Smooth muscle cell (in vitro differentiated cells): ENCODE data around the gene HIC2. TPM values are rescaled to one million over a fixed set of nuclear protein-coding genes. Genes with fewer than 3 reads are reported as not detected.
"Not testable (repeated sequence)": the region's sequence is repeated elsewhere in the genome, so short reads cannot be mapped to it uniquely, and the experiment has no call there.

Experiments used
- DNase-seq: peaks from one replicate; lab custom pipeline; 2025; ENCODE audit not compliant: unreplicated experiment; lab: John Stamatoyannopoulos, UW
- H2AFZ ChIP-seq: fragments of 200-600 bp; sonication (generic); 2 replicates; pipeline ENCODE4 v1.6.0; 2016; ENCODE audit warnings: antibody characterized with exemption, low read depth, mild to moderate bottlenecking
- H3F3A ChIP-seq: fragments of 200-600 bp; sonication (generic); 2 replicates; pipeline ENCODE4 v1.6.0; 2017; ENCODE audit warnings: antibody characterized with exemption, low read depth
- H3K27ac ChIP-seq: fragments of 200-600 bp; sonication (generic); 2 replicates; pipeline ENCODE4 v1.5.1; 2016; ENCODE audit warnings: low read depth, mild to moderate bottlenecking
- H3K27me3 ChIP-seq: fragments of 200-600 bp; sonication (generic); 2 replicates; pipeline ENCODE4 v1.6.1; 2016; ENCODE audit warnings: low read depth, mild to moderate bottlenecking
- H3K36me3 ChIP-seq: fragments of 200-600 bp; sonication (generic); 2 replicates; pipeline ENCODE4 v1.5.1; 2016; ENCODE audit warnings: low read depth
- H3K4me1 ChIP-seq: fragments of 200-600 bp; sonication (generic); 2 replicates; pipeline ENCODE4 v1.5.1; 2016; ENCODE audit warnings: low read depth
- H3K4me2 ChIP-seq: fragments of 200-600 bp; sonication (generic); 2 replicates; pipeline ENCODE4 v1.6.0; 2016; ENCODE audit warnings: mild to moderate bottlenecking
- H3K4me3 ChIP-seq: fragments of 200-600 bp; sonication (generic); 2 replicates; pipeline ENCODE4 v1.5.1; 2016; ENCODE audit warnings: mild to moderate bottlenecking
- H3K79me2 ChIP-seq: fragments of 200-600 bp; sonication (generic); 2 replicates; pipeline ENCODE4 v1.6.0; 2016; ENCODE audit warnings: low read depth, mild to moderate bottlenecking
- H3K9ac ChIP-seq: fragments of 200-600 bp; sonication (generic); 2 replicates; pipeline ENCODE4 v1.6.0; 2016; ENCODE audit warnings: low read depth
- H3K9me3 ChIP-seq: fragments of 200-600 bp; sonication (generic); replicated peaks from 2 replicates; pipeline ENCODE4 v1.5.1; 2016; ENCODE audit warnings: low read depth
- H4K20me1 ChIP-seq: fragments of 200-600 bp; sonication (generic); 2 replicates; pipeline ENCODE4 v1.6.0; 2016; ENCODE audit warnings: low read depth
- WGBS: methylation state at CpG from one replicate; pipeline ENCODE4 v1.1.7; 2016; ENCODE audit warnings: low lambda C conversion rate; 5-methylcytosine and 5-hydroxymethylcytosine counted together
- polyA plus RNA-seq: library from polyadenylated mRNA; unstranded; fragments of >200 nt; fragmentation: Nextera tagmentation; extraction: Ambion mirVana; gene quantifications from 2 replicates; pipeline ENCODE4 v1.2.1, GENCODE V29; 2016
- total RNA-seq: library from RNA; depleted of rRNA; stranded (reverse); fragments of >200 nt; gene quantifications from 2 replicates; pipeline ENCODE4 v1.2.3, GENCODE V29; 2014

The HIC2 gene
- total and polyA plus RNA-seq, 2 experiments from 2014 or later: 4.8 to 8.5 TPM

DNA sequence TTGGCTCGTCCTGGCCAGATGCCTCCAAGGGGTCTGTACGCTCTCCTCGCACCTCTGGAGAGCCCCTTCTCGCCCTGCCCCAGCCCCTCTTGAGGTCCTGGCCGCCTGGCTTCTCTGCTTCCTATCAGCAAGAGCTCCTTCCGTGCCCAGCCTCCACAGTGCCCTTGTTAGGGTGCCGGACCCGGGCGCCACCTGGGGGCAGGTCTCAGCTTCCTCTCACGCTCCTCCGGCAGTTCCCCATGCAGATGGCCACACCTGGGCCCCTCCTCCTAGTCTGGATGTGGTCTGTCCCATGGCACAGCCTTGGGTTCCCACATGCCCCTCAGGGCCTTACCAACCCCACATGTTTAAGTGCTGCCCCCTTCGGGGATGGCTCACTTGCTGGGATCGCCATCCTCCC, 56.5 kb downstream of the HIC2 start:
- H3F3A ChIP-seq, H2AFZ ChIP-seq, H3K4me2 ChIP-seq, H3K9me3 ChIP-seq, H3K27me3 ChIP-seq, H3K27ac ChIP-seq, H4K20me1 ChIP-seq, H3K4me1 ChIP-seq, H3K36me3 ChIP-seq, H3K79me2 ChIP-seq, H3K9ac ChIP-seq, H3K4me3 ChIP-seq, DNase-seq: not testable (repeated sequence)
- WGBS: no CpG with 5 or more reads among the region's 13 CpGs

DNA sequence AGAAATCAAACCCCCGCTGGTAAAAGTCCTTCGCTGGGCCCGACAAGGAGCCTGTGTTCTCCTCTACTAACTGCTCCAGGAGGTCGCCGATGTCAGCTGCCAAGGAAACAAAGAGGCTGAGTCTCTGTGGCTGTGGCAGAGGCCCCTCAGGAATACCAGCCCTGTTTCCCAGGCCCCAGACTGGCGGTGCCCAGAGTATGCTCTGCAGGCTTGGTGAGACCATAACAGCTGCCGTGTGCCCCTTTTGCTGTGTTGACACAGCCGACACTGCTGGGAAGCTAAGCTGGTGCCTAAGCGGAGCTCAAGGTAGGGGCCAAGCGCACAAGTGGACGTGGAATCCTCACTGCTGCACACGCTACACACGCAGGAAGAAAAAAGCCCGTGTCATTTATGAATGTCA, 66.9 kb downstream of the HIC2 start:
- H2AFZ ChIP-seq, H3K79me2 ChIP-seq, H3K27me3 ChIP-seq, H3K27ac ChIP-seq, H3K4me1 ChIP-seq, H3F3A ChIP-seq, DNase-seq, H3K4me3 ChIP-seq, H4K20me1 ChIP-seq, H3K9me3 ChIP-seq, H3K36me3 ChIP-seq, H3K4me2 ChIP-seq, H3K9ac ChIP-seq: not testable (repeated sequence)
- 94% methylated on average over 14 of the region's 14 CpGs for WGBS

DNA sequence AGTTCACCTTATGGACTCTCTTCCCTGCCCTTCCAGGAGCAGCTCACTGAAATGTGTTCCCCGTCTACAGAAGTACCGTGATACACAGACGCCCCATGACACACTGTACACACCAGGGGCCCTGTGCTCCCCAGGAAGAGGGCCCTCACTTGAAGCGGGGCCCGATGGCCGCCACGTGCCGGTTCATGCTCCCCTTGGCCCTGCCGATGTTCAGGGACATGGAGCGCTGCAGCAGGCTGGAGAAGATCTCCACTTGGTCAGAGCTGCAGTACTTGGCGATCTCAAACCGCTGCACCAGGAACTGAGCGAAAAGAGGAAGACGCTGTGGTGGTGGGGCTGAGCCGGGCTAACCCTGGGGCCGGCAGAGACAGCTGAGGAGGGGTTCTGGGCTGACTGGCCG, 70.6 kb downstream of the HIC2 start:
- not testable (repeated sequence) for H3K27me3 ChIP-seq, H4K20me1 ChIP-seq, H3K9ac ChIP-seq, H3K4me2 ChIP-seq, H3K4me3 ChIP-seq, H3K4me1 ChIP-seq, H3F3A ChIP-seq, DNase-seq, H3K9me3 ChIP-seq, H3K36me3 ChIP-seq, H2AFZ ChIP-seq, H3K79me2 ChIP-seq, H3K27ac ChIP-seq
- 98% methylated on average over 10 of the region's 17 CpGs for WGBS

DNA sequence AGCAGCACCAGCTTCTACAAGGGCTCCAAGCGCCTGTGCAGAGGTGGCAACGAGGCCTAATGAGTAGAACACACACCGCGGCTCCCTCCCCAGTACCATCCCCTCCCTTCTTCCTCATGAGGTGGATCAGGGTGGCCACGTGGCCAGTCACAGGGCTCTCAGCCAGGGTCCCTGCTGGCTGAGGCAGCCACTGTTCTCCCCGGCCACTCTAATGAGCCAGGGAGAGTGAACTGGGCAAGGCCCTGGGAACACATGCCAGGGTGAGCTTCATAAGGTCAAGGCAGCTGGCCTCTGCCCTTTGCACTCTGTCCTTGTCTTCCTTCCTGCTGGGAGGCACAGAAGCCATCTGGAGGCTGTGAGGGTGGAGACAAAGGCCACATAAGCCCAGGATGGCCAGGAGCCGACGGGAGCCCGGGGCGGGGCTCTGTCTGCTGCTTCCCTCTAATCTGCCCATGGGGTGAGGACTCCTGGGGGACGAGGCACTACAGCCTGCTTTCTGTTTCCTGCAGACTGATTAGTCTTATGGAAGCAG, 72.0 kb downstream of the HIC2 start:
- WGBS: 100% methylated on average over 1 of the region's 11 CpGs
- H3K9ac ChIP-seq, H4K20me1 ChIP-seq, H3F3A ChIP-seq, H3K4me2 ChIP-seq, H3K27me3 ChIP-seq, H3K27ac ChIP-seq, H3K9me3 ChIP-seq, H2AFZ ChIP-seq, H3K79me2 ChIP-seq, H3K4me1 ChIP-seq, H3K4me3 ChIP-seq, H3K36me3 ChIP-seq, DNase-seq: not testable (repeated sequence)

DNA sequence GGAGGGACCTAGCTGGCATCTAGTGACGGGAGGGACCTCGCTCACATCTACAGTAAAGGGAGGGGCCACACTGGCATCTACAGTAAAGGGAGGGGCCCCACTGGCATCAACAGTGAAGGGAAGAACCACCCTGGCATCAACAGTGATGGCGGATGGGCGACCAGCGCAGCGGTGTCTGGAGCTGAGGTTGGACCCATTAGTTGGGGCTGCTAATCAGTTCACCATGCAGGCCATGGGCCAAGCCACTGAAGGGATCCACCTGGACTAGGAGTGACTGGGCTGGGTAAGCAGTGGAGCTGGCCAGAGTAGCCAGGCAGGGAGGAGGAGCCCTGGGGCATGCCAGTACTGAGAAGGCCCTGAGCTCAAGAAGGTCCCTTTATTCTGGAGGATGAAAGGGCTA, 73.4 kb downstream of the HIC2 start:
- H3K79me2 ChIP-seq, H3K9me3 ChIP-seq, H3K9ac ChIP-seq, H3K4me3 ChIP-seq, DNase-seq, H4K20me1 ChIP-seq, H3F3A ChIP-seq, H3K4me2 ChIP-seq, H3K27ac ChIP-seq, H3K36me3 ChIP-seq, H3K27me3 ChIP-seq, H2AFZ ChIP-seq, H3K4me1 ChIP-seq: not testable (repeated sequence)
- WGBS: 98% methylated on average over 4 of the region's 6 CpGs

DNA sequence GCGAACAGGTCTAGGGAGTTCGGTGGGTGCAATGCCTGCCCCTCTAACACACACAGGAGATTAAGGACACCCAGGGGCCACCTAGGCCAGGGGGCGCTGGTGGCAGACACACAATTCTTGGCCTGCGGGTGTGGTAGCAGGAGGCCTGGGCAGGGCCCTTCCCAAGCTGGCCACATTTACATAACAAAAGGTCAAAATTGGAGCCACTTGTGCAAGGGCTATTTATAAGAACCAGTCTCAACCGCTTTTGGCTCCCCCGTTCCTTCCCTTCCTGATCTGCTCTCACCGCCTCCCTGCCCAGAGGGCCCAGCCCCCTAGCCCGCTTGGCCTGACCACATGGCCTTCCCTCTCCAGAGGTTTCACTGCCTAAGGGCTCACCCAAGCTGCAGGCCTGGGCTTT, 75.1 kb downstream of the HIC2 start:
- H4K20me1 ChIP-seq, H3F3A ChIP-seq, H3K27ac ChIP-seq, H3K4me3 ChIP-seq, H3K79me2 ChIP-seq, H2AFZ ChIP-seq, H3K36me3 ChIP-seq, DNase-seq, H3K9ac ChIP-seq, H3K4me1 ChIP-seq, H3K4me2 ChIP-seq, H3K27me3 ChIP-seq, H3K9me3 ChIP-seq: not testable (repeated sequence)
- WGBS: no CpG with 5 or more reads among the region's 8 CpGs

DNA sequence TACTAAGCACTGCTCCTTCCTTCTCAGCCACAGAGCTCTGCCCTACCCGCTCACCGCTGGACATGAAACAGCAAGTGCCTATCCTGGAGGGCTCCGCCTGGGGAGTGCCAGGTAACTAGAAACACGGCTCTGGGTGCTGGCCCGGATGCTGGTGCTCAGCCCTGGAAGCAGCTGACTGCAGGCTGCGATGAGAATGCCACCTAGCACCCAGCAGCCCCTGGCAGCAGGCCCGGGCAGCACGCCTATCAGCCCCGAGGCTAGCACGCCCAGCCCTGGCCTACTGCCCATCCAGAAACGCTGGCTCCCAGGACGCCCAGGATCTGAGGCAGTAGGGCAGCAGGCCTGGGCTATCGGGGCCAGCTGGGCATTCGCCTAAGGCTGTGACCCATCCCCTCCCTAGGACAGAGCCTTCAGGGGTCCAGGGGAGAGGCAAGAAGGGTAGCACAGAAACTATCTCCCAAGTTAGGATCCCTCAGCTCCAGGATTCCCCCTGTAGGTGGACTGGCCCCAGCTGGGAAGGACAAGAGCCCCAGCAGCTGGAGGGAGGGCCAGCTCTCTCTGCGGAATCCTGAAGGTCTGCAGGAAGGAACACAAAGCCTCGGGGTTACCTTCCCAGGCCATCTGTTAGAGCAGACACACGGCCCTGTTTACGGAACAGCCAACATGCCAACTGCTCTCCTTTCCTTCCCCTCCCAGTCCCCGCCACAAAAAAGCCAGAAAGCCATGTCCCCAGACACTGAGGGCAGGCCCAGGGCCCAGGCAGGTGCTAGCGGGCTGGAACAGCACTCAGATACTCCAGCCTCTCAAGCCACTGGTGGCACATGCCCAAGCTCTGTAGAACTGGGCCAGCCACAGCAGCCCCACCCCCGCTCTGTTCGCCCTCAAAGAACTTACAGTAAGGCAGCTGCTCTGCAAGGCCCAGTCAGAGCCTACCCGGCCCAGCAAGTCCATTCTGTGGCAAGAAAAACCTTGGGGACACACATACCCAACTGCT, 76.9 kb downstream of the HIC2 start:
- not testable (repeated sequence) for H3K27ac ChIP-seq, H3K4me1 ChIP-seq, H3K9ac ChIP-seq, H3K79me2 ChIP-seq, H4K20me1 ChIP-seq, H3K27me3 ChIP-seq, H2AFZ ChIP-seq, H3F3A ChIP-seq, H3K36me3 ChIP-seq, DNase-seq, H3K4me2 ChIP-seq, H3K9me3 ChIP-seq, H3K4me3 ChIP-seq
- no CpG with 5 or more reads among the region's 23 CpGs for WGBS

DNA sequence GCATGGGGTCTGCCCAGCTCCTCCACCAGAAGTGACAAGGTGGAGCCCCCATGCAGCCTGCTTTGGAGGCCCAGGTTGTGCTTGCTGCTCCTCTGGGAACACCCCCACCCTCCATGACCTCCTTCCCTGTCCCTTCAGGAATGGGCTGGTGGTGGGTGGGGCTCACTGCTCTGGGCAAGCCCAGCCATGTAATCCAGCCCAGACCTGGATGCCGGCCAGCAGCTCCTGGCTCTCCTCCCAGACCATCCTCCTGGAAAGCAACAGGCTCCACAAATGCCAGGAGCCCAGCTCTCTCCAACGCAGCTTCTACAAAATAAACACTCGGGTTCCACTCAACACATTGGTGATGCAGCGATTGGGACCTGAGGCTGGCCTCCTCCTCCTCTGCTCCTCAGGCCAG, 80.8 kb downstream of the HIC2 start:
- not testable (repeated sequence) for H3K27ac ChIP-seq, H3K36me3 ChIP-seq, H4K20me1 ChIP-seq, H3K4me3 ChIP-seq, H3K27me3 ChIP-seq, H2AFZ ChIP-seq, H3K4me2 ChIP-seq, H3K79me2 ChIP-seq, H3K9ac ChIP-seq, H3F3A ChIP-seq, H3K4me1 ChIP-seq, DNase-seq, H3K9me3 ChIP-seq
- WGBS: no CpG with 5 or more reads among the region's 4 CpGs
